Endothelial cell of umbilical vein (primary cell): Measurements from ENCODE around the gene SERGEF. TPM values are rescaled to one million over a fixed set of nuclear protein-coding genes. Genes with fewer than 3 reads are reported as not detected.

Experiments used
- BruUV-seq: library from RNA; stranded (reverse); fragments of 400-500 nt; replicated peaks from 2 replicates; lab custom pipeline; 2021; lab: Mats Ljungman, UMichigan
- CTCF ChIA-PET: fragments of 300-600, 350-600 bp; sonication (Branson Sonifier 250); formaldehyde crosslinking; loops from one replicate; lab custom pipeline; 2021; ENCODE audit warnings: antibody characterized with exemption, inconsistent platforms; lab: Charles Lee
- POLR2A ChIA-PET: fragments of 300-600, 350-600 bp; sonication (Branson Sonifier 250); formaldehyde crosslinking; loops from one replicate; lab custom pipeline; 2021; ENCODE audit warnings: antibody characterized with exemption, inconsistent platforms; lab: Charles Lee
- DNase-seq: peaks from one replicate; pipeline ENCODE4 v3.0.0-alpha.2; 2011; ENCODE audit warnings: low read depth, low spot score
- FAIRE-seq: peaks from 2 replicates; lab custom pipeline; 2011; peaks lifted over from hg19 to GRCh38; lab: Jason Lieb, UNC
- H2AFZ ChIP-seq: 2 replicates; pipeline ENCODE4 v1.6.0; 2012; ENCODE audit warnings: low read depth, low read length, control low read depth, inconsistent platforms
- H3K27ac ChIP-seq: 2 replicates; pipeline ENCODE4 v1.5.1; 2011; ENCODE audit warnings: low read depth, mild to moderate bottlenecking, control low read depth, low read length, moderate library complexity; ENCODE audit not compliant: insufficient read depth
- H3K27me3 ChIP-seq, 2 experiments: 2 replicates each; pipeline versions ENCODE4 v1.6.0 to v1.6.1; 2011; ENCODE audit warnings: low read length in 2 of 2, mixed read lengths in 1 of 2; ENCODE audit not compliant: control insufficient read depth in 2 of 2, insufficient read depth in 2 of 2
- H3K36me3 ChIP-seq, 2 experiments: 2 replicates in 1 of 2; 3 replicates in 1 of 2; pipeline ENCODE4 v1.5.1; 2011; ENCODE audit warnings: low read length in 2 of 2, mild to moderate bottlenecking in 1 of 2, moderate library complexity in 1 of 2; ENCODE audit not compliant: control insufficient read depth in 2 of 2, insufficient read depth in 2 of 2; ENCODE audit errors: extremely low read depth in 1 of 2
- H3K4me1 ChIP-seq: 3 replicates; pipeline ENCODE4 v1.5.1; 2011; ENCODE audit warnings: mild to moderate bottlenecking, low read length; ENCODE audit not compliant: control insufficient read depth, insufficient read depth; ENCODE audit errors: extremely low read depth
- H3K4me2 ChIP-seq: 2 replicates; pipeline ENCODE4 v1.6.1; 2011; ENCODE audit warnings: low read length, control low read depth, mixed read lengths; ENCODE audit not compliant: insufficient read depth
- H3K4me3 ChIP-seq, 3 experiments: fragments of 200-600 bp in 1 of 3; sonication (generic), shearing (Covaris generic) in 1 of 3; replicated peaks in 1 of 3; 2 replicates each; pipeline ENCODE4 v1.5.1; 2011 to 2016; ENCODE audit warnings: control low read depth in 3 of 3, low read length in 3 of 3, mild to moderate bottlenecking in 2 of 3, inconsistent platforms in 1 of 3, low read depth in 1 of 3, moderate library complexity in 1 of 3; ENCODE audit not compliant: insufficient read depth in 1 of 3
- H3K79me2 ChIP-seq: 2 replicates; pipeline ENCODE4 v1.6.0; 2012; ENCODE audit warnings: low read length, inconsistent platforms; ENCODE audit not compliant: control insufficient read depth, insufficient read depth
- H3K9ac ChIP-seq: replicated peaks from 2 replicates; pipeline ENCODE3; 2011; ENCODE audit warnings: low read length, control low read depth; ENCODE audit not compliant: insufficient read depth; ENCODE audit errors: extremely low read depth
- H3K9me1 ChIP-seq: replicated peaks from 3 replicates; pipeline ENCODE4 v1.6.0; 2011; ENCODE audit warnings: mild to moderate bottlenecking, low read length; ENCODE audit not compliant: control insufficient read depth, insufficient read depth; ENCODE audit errors: extremely low read depth
- H3K9me3 ChIP-seq: replicated peaks from 2 replicates; pipeline ENCODE4 v1.5.1; 2012; ENCODE audit warnings: low read length, inconsistent platforms; ENCODE audit not compliant: control insufficient read depth, insufficient read depth
- H4K20me1 ChIP-seq: replicated peaks from 2 replicates; pipeline ENCODE3; 2011; ENCODE audit warnings: mild to moderate bottlenecking, low read length; ENCODE audit not compliant: control insufficient read depth, insufficient read depth; ENCODE audit errors: extremely low read depth
- EZH2 ChIP-seq: IDR thresholded peaks from 2 replicates; pipeline ENCODE4 v1.6.1; 2012; ENCODE audit warnings: borderline replicate concordance, low read depth, mild to moderate bottlenecking, moderate library complexity, low read length, inconsistent platforms; ENCODE audit not compliant: severe bottlenecking
- FOS ChIP-seq: IDR thresholded peaks from 2 replicates; pipeline ENCODE4 v1.6.1; 2011; ENCODE audit warnings: mild to moderate bottlenecking, low read length, moderate library complexity, borderline replicate concordance; ENCODE audit not compliant: insufficient read depth
- GATA2 ChIP-seq: IDR thresholded peaks from 2 replicates; pipeline ENCODE4 v1.7.0; 2011; ENCODE audit warnings: low read depth, mild to moderate bottlenecking, moderate library complexity, mixed read lengths, low read length; ENCODE audit not compliant: insufficient read length, insufficient read depth
- JUN ChIP-seq: IDR thresholded peaks from 2 replicates; pipeline ENCODE4 v1.6.1; 2011; ENCODE audit warnings: borderline replicate concordance, low read depth; ENCODE audit not compliant: insufficient read length, insufficient read depth
- MYC ChIP-seq: IDR thresholded peaks from one replicate; pipeline ENCODE4 v1.6.1; 2011; ENCODE audit warnings: mild to moderate bottlenecking, low read depth, low read length
- POLR2A ChIP-seq: IDR thresholded peaks from 2 replicates; pipeline ENCODE4 v1.6.1; 2012; ENCODE audit warnings: low read depth, mild to moderate bottlenecking, control low read depth, low read length
- POLR2AphosphoS5 ChIP-seq: IDR thresholded peaks from 2 replicates; pipeline ENCODE4 v1.6.1; 2012; ENCODE audit warnings: low read depth, mild to moderate bottlenecking, control low read depth, low read length, moderate library complexity; ENCODE audit not compliant: insufficient read depth
- dilution Hi-C: fragments of 300-500 bp; cut with MboI; formaldehyde crosslinking; loops from one replicate; pipeline ENCODE4 v1.15.0; 2019; ENCODE audit warnings: low sequenced_read_pairs; ENCODE audit not compliant: extremely low pct_ligation_motif_present
- intact Hi-C: fragments of 100-400 bp; cut with micrococcal nuclease; formaldehyde crosslinking; loops from one replicate; pipeline ENCODE4 v1.10.0; 2022
- polyA plus RNA-seq, 4 experiments: library from polyadenylated mRNA; depleted of rRNA in 3 of 4; stranded (reverse) in 3 of 4; unstranded in 1 of 4; fragments of >200 nt; gene quantifications; 2 replicates each; pipeline versions ENCODE4 v1.2.1 to v1.2.3, GENCODE V29; 2011 to 2012; ENCODE audit warnings: missing spikeins in 1 of 4
- total RNA-seq: library from RNA; stranded (reverse); gene quantifications from 2 replicates; pipeline ENCODE4 v1.2.3, GENCODE V29; 2021
- TF ChIP-seq, protein P1 (sequence below): IDR thresholded peaks from 2 replicates; pipeline ENCODE4 v1.6.1; 2011; ENCODE audit not compliant: insufficient read depth, insufficient read length
- TF ChIP-seq, protein P2 (sequence below), 2 donors: IDR thresholded peaks; 1 replicate in 1 of 2; 2 replicates in 1 of 2; pipeline ENCODE4 v1.5.1; 2011; ENCODE audit warnings: low read length in 2 of 2, mild to moderate bottlenecking in 2 of 2, moderate library complexity in 2 of 2, control low read depth in 1 of 2, inconsistent platforms in 1 of 2, low read depth in 1 of 2; ENCODE audit not compliant: insufficient read depth in 1 of 2; ENCODE audit errors: extremely low read depth in 1 of 2

The SERGEF gene
- total and polyA plus RNA-seq, 2 donors (not counting 3 experiments of a cell fraction or from before 2014, with no cell fraction given): 8.7 to 16.7 TPM

DNA sequence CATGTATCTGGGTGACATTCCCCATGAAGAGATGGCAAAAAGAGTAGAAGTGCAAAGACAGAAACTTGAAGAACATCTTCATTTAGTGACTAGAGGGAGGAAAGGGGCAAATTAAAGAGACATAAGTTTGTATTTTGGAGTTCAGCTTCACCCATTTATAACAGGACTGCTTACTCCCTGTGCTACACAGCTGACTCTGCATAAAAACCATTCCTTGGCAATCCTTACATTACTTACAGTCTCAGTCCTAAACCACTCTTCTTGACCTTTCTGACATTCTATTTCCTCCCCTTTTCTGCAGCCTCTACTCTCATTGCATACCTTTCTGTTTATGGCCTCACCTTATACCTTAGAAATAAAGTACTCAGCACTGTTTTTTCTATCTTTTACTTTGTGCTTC lies 6.8 kb upstream of the SERGEF start:
- no peaks in the 10 kb centered on the region for H3K9me3 ChIP-seq
- no peak overlapping the region for H2AFZ ChIP-seq
- CTCF ChIA-PET: no interaction called here
- H4K20me1 ChIP-seq: no peaks in the 10 kb centered on the region
- POLR2A ChIA-PET: no interaction called here
- no peak overlapping the region for H3K9ac ChIP-seq
- FAIRE-seq (no peak), DNase-seq (no peak)
- H3K4me3 ChIP-seq: no peak overlapping the region
- H3K36me3 ChIP-seq: no peaks in the 10 kb centered on the region
- H3K4me1 ChIP-seq: no peaks in the 10 kb centered on the region
- H3K27ac ChIP-seq: no peak overlapping the region
- no peak for TF ChIP-seq EZH2
- no peak for TF ChIP-seq FOS
- no peak for TF ChIP-seq POLR2A
- TF ChIP-seq, protein P1, sequence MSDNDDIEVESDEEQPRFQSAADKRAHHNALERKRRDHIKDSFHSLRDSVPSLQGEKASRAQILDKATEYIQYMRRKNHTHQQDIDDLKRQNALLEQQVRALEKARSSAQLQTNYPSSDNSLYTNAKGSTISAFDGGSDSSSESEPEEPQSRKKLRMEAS: no peak
- H3K79me2 ChIP-seq: no peaks in the 10 kb centered on the region
- no peak overlapping the region for H3K4me2 ChIP-seq
- no TSS peak for BruUV-seq
- no peaks in the 10 kb centered on the region for H3K9me1 ChIP-seq
- dilution Hi-C loops: no loop called here
- peaks cover 7 to 14% of the 10 kb centered on the region in 2 experiments for H3K27me3 ChIP-seq
- intact Hi-C loops: no loop called here

DNA sequence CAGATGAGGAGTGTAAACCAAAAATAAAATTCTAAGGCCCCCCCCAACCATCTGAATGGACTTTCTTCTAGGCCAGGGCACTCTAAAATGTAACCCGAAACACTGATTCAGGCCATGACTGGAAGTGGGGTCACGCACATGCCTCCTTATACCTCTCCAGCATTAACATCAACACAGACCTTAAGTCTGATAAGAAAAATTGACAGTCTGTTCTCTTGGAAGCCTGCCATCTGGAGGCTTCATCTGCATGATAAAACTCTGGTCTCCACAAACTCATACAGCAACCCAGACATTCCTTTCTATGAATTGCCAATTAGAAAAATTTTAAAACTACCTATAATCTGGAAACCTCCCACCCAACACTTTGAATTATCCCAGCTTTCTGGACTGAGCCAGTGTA lies 3.9 kb upstream of the SERGEF start:
- peaks cover 9% of the 10 kb centered on the region for H3K4me1 ChIP-seq
- no peak for TF ChIP-seq MYC
- TF ChIP-seq JUN: no peak
- TF ChIP-seq, protein P1: no peak
- TF ChIP-seq EZH2: no peak
- TF ChIP-seq, protein P2, sequence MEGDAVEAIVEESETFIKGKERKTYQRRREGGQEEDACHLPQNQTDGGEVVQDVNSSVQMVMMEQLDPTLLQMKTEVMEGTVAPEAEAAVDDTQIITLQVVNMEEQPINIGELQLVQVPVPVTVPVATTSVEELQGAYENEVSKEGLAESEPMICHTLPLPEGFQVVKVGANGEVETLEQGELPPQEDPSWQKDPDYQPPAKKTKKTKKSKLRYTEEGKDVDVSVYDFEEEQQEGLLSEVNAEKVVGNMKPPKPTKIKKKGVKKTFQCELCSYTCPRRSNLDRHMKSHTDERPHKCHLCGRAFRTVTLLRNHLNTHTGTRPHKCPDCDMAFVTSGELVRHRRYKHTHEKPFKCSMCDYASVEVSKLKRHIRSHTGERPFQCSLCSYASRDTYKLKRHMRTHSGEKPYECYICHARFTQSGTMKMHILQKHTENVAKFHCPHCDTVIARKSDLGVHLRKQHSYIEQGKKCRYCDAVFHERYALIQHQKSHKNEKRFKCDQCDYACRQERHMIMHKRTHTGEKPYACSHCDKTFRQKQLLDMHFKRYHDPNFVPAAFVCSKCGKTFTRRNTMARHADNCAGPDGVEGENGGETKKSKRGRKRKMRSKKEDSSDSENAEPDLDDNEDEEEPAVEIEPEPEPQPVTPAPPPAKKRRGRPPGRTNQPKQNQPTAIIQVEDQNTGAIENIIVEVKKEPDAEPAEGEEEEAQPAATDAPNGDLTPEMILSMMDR (IDR thresholded peaks at IDR 0.05; ENCODE audit: extremely low read depth in 1 of 2, insufficient read depth in 1 of 2, low read depth in 1 of 2, low read length in 2 of 2): no peak
- TF ChIP-seq GATA2: no peak
- no peak for TF ChIP-seq FOS
- TF ChIP-seq POLR2A: no peak
- TF ChIP-seq POLR2AphosphoS5: no peak
- no peaks in the 10 kb centered on the region for H3K9me3 ChIP-seq
- no peak overlapping the region for H3K4me2 ChIP-seq
- H3K27ac ChIP-seq: no peak overlapping the region
- CTCF ChIA-PET: interaction anchor here (0.7 kb wide), 1 partner anchor 16 kb away, joined by 3 read pairs; no protein-coding TSS in a partner anchor
- no peak overlapping the region for H2AFZ ChIP-seq
- no TSS peak for BruUV-seq
- dilution Hi-C loops: no loop called here
- no peak for DNase-seq
- H3K9me1 ChIP-seq: no peaks in the 10 kb centered on the region
- H4K20me1 ChIP-seq: no peaks in the 10 kb centered on the region
- H3K27me3 ChIP-seq: peaks cover 11 to 16% of the 10 kb centered on the region in 2 experiments
- no peak for FAIRE-seq
- intact Hi-C loops: no loop called here
- H3K79me2 ChIP-seq: no peaks in the 10 kb centered on the region
- H3K4me3 ChIP-seq: no peak overlapping the region
- H3K9ac ChIP-seq: no peak overlapping the region
- POLR2A ChIA-PET: no interaction called here
- H3K36me3 ChIP-seq: no peaks in the 10 kb centered on the region
